ENCODE data around the gene FANCC.

The FANCC gene

DNA sequence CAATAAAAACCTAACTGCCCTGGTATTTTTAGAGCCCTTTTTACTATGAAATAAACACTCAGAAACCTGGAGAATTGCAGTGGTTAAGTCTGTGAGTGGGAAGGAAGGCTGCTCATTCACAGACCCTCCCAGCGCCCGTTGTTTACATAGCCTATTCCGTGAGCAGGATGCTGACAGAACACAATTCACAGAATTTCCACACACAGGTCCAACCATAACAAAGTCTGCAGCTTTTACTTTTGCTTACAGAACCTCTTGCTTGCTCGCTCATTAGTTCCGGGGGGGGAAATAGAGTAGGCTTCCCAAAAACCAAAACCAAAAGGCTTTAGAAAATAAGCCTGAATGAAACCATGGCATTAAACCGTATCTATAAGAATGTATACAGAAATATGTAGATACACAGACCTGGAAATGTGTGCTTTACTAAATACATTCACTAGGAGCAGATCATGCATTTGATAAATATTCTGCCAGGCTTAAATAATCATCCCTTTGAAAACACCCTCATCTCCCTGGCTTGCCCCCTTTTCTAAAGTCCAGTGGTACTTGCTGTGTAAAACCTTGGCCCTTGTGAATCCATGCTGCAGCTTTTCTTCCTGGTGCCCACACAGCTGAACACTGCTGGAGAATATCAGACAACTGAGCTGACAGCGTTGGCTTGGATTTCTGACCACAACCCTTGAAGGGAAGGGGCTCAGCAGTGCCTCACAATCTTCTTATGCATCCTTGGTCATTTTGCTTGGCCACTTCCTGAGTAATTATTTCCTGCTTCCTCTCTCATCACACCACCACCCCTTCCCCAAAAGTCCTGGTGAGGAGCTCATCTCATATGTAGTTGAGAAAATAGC is 128.0 kb downstream of the FANCC start:
- no peak for DNase-seq (ENCODE audit: low spot score)

GRCh38 chr9:95188459-95188858 is 129.1 kb downstream of the FANCC start:
- no peak for DNase-seq (ENCODE audit: low spot score)

DNA sequence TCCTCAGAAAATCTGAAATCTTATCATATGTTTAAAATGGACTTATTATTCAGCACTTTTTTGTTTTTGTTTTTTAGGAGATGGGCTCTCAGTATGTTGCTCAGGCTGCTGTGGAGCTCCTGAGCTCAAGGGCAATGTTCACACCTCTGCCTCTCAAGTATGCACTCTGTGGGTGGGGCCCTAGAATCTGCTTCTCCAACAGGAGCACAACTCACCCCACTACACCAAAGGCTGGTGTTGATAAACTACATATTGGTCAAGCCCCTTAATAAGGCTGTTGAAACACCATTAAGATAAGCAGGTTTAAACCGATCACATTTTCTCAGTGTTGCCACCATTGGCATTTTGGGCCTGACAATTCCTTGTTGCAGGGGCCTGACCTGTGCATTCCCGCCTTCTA is 131.6 kb downstream of the FANCC start:
- DNase-seq (ENCODE audit: low spot score), result no peak

- no peak for DNase-seq (ENCODE audit: low spot score)
Observed at GRCh38 chr9:95182854-95183563, 134.5 kb downstream of the FANCC start.

- no peak for DNase-seq (ENCODE audit: low spot score)
Observed at GRCh38 chr9:95181835-95182234, 135.7 kb downstream of the FANCC start.

- DNase-seq (ENCODE audit: low spot score), result no peak
Observed at GRCh38 chr9:95181226-95181818, 136.2 kb downstream of the FANCC start.

DNA sequence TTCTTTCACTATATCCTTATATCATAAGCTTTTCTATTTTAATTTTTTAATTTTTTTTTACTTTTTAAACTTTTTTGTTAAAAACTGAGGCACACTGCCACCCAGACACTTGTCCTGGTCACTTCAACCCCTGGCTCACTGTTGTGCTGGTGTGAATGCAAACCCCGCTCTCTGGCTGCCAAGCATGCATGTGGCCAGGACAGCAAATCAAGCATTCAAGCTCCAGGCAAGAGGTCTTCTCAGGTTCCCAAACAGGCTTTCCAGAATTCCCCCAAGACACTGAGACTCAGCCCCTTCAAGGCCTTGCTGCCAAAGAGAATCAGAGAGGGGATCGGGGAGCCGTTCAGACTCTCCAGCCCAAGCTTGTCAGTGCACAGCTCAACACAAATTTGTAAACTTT is 139.9 kb downstream of the FANCC start:
- DNase-seq (ENCODE audit: low spot score), result no peak

DNA sequence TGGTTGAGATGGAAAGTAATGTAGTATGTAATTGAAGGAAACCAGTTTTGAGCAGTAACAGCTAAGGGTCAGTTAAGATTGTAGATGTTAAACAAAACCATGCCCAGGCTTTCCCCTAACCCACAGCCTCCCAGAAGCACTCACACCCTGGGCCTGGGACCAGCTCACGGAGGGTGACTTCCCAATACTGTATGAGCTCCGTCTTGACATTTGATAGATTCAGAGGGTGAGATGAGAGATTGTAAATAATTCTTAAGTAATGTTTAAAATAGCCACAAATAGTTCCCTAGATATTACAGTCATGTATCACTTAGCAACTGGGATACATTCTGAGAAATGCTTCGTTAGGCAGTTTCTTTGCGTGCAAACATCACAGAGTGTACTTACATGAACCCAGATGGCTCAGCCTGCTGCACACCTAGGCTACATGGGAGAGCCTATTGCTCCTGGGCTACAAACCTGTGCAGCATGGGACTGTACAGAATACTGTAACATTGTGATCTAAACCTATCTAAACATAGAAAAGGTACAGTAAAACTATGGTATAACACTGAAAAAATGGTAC is 140.7 kb downstream of the FANCC start:
- no peak for DNase-seq (ENCODE audit: low spot score)

GRCh38 chr9:95175523-95175922 is 142.0 kb downstream of the FANCC start:
- no peak for DNase-seq (ENCODE audit: low spot score)

DNA sequence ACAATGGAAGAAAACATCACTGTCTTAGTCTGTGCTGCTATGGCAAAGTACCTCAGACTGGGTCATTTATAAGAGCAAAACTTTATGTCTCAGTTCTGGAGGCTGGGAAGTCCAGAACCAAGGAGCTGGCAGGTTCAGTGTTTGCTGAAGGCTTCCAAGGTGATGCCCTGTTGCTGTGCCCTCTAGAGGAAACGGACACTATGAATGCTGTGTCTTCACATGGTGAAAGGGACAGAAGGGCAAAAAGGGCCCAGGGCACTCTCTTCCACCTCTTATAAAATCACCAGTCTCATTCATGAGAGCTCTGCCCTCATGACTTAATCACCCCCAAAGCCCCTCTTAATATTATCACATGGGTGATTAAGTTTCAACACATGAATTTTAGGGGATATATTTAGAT is 143.5 kb downstream of the FANCC start:
- no peak for DNase-seq (ENCODE audit: low spot score)

DNA sequence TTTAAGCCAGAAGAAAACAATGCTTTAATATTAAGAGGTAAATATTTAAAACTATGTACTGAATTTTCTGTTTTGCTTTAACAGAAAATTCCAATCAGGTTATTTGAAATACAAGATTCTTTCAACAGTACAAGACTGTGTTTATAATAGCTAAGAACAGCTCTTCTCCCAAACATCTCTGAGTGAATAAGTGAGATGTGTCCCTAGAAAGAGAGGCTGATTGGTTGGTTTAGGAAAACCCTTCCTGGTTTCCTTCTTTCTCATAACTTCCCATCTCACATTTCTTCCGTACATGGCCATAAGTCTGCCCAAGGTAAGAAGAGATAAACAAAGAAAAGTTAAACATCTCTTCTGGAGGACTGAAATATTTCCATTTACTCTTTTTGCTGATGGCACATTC is 145.9 kb downstream of the FANCC start:
- no peak for DNase-seq (ENCODE audit: low spot score)

- DNase-seq (ENCODE audit: low spot score), result no peak
Observed at GRCh38 chr9:95171001-95171400, 146.5 kb downstream of the FANCC start.

DNA sequence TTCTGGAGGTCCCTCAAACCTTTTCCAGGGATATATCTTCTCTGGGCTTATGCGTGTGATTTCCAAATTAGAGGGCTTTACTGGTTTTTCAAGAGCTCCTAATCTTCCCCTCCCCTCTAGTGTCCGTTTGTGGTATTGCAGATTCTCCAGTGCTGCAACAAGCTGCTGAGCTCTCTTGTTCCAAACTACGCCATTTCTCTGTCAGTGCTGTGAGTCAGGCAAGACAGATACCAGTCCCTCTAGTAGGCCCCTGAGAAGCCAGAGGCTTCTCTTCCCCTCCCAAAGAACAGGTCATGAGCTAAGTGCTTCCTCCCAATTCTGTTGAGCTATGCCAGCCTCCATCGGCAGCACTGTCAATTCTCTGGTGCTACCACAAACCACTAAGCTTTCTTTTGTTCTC is 149.5 kb downstream of the FANCC start:
- no peak for DNase-seq (ENCODE audit: low spot score)

- DNase-seq (ENCODE audit: low spot score), result no peak
Observed at GRCh38 chr9:95165004-95165403, 152.5 kb downstream of the FANCC start.

- DNase-seq (ENCODE audit: low spot score), result no peak
Observed at GRCh38 chr9:95157481-95158151, 159.9 kb downstream of the FANCC start.

GRCh38 chr9:95156074-95156473 is 161.4 kb downstream of the FANCC start:
- DNase-seq (ENCODE audit: low spot score), result no peak

- no peak for DNase-seq (ENCODE audit: low spot score)
Observed at GRCh38 chr9:95155220-95155619, 162.3 kb downstream of the FANCC start.

DNA sequence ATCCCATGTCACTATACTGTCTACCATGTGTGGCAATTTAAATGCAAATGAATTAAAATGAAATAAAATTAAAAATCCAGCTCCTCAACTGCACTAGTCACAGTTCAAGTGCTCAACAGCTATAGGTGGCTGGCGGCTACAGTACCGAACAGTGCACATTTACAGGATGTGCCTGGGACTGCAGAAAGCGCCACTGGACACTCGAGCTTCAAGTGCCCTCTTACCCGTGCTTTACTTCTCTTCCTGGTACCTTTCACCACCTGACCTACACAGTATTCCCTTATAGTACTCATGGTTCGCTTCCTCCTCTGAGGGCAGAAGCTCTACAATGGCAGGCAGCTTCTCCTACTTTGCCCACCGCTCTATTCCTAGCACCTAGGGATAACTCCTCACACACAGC is 166.6 kb downstream of the FANCC start:
- no peak for DNase-seq (ENCODE audit: low spot score)

DNA sequence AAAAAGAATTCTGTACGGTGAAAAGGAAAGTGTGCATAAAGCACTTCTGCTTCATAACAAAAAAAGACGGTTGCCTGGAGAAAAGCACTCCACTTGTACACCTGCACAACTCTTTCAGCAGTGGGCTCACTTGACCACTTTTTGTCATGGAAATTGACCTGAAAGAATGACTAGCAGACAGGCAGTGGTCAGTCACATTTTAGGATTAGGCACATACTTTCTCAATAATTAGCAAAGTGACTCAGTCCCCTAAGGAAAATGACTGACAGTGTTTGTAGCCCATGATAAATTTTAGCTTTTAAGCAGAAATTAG is 169.3 kb downstream of the FANCC start:
- DNase-seq (ENCODE audit: low spot score), result no peak

GRCh38 chr9:95147452-95148207 is 169.9 kb downstream of the FANCC start:
- no peak for DNase-seq (ENCODE audit: low spot score)

Measured in globus pallidus (tissue), 1 donor.